Left lung (tissue), 10 donors: ENCODE results near the gene CHD1. TPM values are rescaled to one million over a fixed set of nuclear protein-coding genes. Genes with fewer than 3 reads are reported as not detected.
A peak's percentile ranks its signal among the peaks of the same experiment; 100 is the strongest.

Experiments used
- ATAC-seq: fragments of 200-7000 bp; cut with Tn5 transposase; one replicate; pipeline ENCODE4 v1.9.1; 2020; ENCODE audit warnings: moderate library complexity
- DNase-seq, 4 donors: peaks; one replicate each; pipeline ENCODE4 v3.0.0-alpha.2; 2013 to 2020
- H3K27ac ChIP-seq, 2 donors: fragments of 200-600 bp; sonication (generic) in 1 of 2; one replicate each; pipeline versions ENCODE4 v1.5.0 to v1.8.0; 2020 to 2021
- H3K27me3 ChIP-seq, 2 donors: fragments of 200-600 bp; sonication (generic) in 1 of 2; one replicate each; pipeline versions ENCODE4 v1.5.0 to v1.8.0; 2020 to 2021
- H3K36me3 ChIP-seq, 2 donors: fragments of 200-600 bp; sonication (generic) in 1 of 2; one replicate each; pipeline versions ENCODE4 v1.5.0 to v1.8.0; 2020 to 2021
- H3K4me1 ChIP-seq, 2 donors: fragments of 200-600 bp; one replicate each; pipeline ENCODE4 v1.8.0; 2021
- H3K4me3 ChIP-seq, 2 donors: fragments of 200-600 bp; sonication (generic) in 1 of 2; one replicate each; pipeline versions ENCODE4 v1.5.0 to v1.8.0; 2020 to 2021; ENCODE audit warnings: mild to moderate bottlenecking in 1 of 2
- H3K9me3 ChIP-seq, 2 donors: fragments of 200-600 bp; sonication (generic) in 1 of 2; one replicate each; pipeline versions ENCODE4 v1.5.0 to v1.8.0; 2020 to 2021
- intact Hi-C, 2 donors: fragments of 100-400 bp; cut with DNase I; formaldehyde crosslinking; loops; one replicate each; pipeline versions ENCODE4 v1.11.2 to v1.14.2; 2022
- polyA plus RNA-seq, 6 donors: library from polyadenylated mRNA; unstranded; fragments of 120-200 nt; gene quantifications; one replicate each; pipeline ENCODE4 v1.2.1, GENCODE V29; 2013; ENCODE audit not compliant: insufficient read length in 6 of 6
- total RNA-seq, 2 donors: library from RNA; stranded (reverse); fragmentation: NEBNext Ultra II Directional; extraction: Animal tissue kit (Norgen Biotek cat#: 25700); gene quantifications; one replicate each; pipeline ENCODE4 v1.2.1, GENCODE V29; 2021
- TF ChIP-seq, protein P1 (sequence below), 2 donors: fragments of 200-600 bp; sonication (generic) in 1 of 2; IDR thresholded peaks; one replicate each; pipeline versions ENCODE4 v1.5.0 to v1.8.0; 2021; ENCODE audit warnings: antibody characterized with exemption in 2 of 2
- donor health status: DM: no; HTN: yes; CAD: no.
- donor health status: DM: no; HTN: no; CAD: no.

CHD1 gene
- total and polyA plus RNA-seq, 8 donors, result 26.0 to 76.8 (median 64.0) TPM

- ATAC-seq (no peak), DNase-seq (no peak)
- Histone ChIP-seq H3K4me3 (no peak overlapping the region), H3K27ac (no peak overlapping the region), H3K27me3 (no peaks in the 10 kb centered on the region), H3K9me3 (no peaks in the 10 kb centered on the region), H3K36me3 (peaks cover 0 to 14% of the 10 kb centered on the region in 2 donors), H3K4me1 (peaks cover 0 to 50% of the 10 kb centered on the region in 2 donors)
- TF ChIP-seq, protein P1, sequence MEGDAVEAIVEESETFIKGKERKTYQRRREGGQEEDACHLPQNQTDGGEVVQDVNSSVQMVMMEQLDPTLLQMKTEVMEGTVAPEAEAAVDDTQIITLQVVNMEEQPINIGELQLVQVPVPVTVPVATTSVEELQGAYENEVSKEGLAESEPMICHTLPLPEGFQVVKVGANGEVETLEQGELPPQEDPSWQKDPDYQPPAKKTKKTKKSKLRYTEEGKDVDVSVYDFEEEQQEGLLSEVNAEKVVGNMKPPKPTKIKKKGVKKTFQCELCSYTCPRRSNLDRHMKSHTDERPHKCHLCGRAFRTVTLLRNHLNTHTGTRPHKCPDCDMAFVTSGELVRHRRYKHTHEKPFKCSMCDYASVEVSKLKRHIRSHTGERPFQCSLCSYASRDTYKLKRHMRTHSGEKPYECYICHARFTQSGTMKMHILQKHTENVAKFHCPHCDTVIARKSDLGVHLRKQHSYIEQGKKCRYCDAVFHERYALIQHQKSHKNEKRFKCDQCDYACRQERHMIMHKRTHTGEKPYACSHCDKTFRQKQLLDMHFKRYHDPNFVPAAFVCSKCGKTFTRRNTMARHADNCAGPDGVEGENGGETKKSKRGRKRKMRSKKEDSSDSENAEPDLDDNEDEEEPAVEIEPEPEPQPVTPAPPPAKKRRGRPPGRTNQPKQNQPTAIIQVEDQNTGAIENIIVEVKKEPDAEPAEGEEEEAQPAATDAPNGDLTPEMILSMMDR (IDR thresholded peaks at IDR 0.05), result no peak
- intact Hi-C loops, result loop anchor here in 1 of 2 donors (5.0 kb wide), 1 partner anchor 123 kb away; no protein-coding TSS in a partner anchor
Measured at GRCh38 chr5:98909363-98909762, 19.4 kb downstream of the CHD1 start.

DNA sequence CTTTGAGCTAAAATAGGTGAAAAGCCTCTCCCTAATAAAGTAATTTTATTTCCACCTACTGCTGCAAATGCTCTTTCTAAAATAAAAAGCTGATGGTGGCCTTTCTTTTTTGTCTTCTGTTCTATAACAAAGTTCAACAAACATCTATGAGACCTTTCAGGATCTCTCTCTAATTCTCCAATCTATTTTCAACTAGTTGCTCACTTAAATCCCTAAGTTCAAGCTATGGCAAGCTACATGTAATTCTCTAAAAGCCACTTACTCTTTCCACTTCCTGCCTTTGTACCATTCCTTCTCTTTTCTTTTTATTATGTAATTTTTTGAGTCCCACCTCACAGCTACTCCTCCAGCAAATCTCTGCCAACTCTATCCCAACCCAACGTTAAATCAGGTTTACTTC is 20.9 kb downstream of the CHD1 start:
- no peak for ATAC-seq
- TF ChIP-seq, protein P1 (IDR thresholded peaks at IDR 0.05), result no peak
- Histone ChIP-seq H3K36me3 (peaks cover 0 to 27% of the 10 kb centered on the region in 2 donors), H3K27ac (no peak overlapping the region), H3K27me3 (no peaks in the 10 kb centered on the region), H3K4me3 (no peak overlapping the region), H3K9me3 (no peaks in the 10 kb centered on the region), H3K4me1 (peaks cover 0 to 50% of the 10 kb centered on the region in 2 donors)
- intact Hi-C loops, result loop anchor here in 1 of 2 donors (5.0 kb wide), 1 partner anchor 124 kb away; no protein-coding TSS in a partner anchor
- no peak for DNase-seq

DNA sequence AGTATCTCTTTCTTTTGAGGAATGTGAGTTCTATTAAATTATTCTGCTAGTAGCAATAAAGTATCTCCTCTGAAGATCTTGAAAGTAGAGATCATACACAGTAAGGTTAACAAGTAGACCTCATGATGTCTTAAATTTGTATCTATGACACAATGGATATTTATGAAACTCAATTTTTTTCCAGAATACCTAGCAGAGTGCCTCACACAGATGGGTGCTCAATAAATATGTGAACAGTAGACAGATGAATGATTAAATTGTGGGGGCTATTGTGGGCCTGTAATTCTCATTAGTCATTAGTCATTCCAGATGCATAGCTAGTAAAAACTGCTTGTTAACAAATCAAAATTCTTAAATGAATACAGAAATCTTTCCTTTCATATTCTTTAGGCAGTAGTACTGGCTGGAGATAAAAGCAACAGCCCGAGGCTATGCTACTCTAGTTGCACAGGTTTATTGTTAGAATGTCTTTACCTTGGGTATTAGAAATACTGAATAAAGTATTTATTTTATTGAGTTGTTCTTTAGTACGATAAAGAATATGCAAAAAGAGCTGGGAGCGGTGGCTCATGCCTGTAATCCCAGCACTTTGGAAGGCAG is 22.0 kb downstream of the CHD1 start:
- H3K9me3 ChIP-seq, result no peaks in the 10 kb centered on the region
- H3K36me3 ChIP-seq, result peaks cover 0 to 31% of the 10 kb centered on the region in 2 donors
- H3K27ac ChIP-seq, result no peak overlapping the region
- TF ChIP-seq, protein P1 (IDR thresholded peaks at IDR 0.05), result no peak
- no peaks in the 10 kb centered on the region for H3K27me3 ChIP-seq
- H3K4me3 ChIP-seq, result no peak overlapping the region
- ATAC-seq (no peak), DNase-seq (no peak)
- peaks cover 0 to 41% of the 10 kb centered on the region in 2 donors for H3K4me1 ChIP-seq
- intact Hi-C loops, result loop anchor here in 1 of 2 donors (5.0 kb wide), 1 partner anchor 125 kb away; no protein-coding TSS in a partner anchor

DNA sequence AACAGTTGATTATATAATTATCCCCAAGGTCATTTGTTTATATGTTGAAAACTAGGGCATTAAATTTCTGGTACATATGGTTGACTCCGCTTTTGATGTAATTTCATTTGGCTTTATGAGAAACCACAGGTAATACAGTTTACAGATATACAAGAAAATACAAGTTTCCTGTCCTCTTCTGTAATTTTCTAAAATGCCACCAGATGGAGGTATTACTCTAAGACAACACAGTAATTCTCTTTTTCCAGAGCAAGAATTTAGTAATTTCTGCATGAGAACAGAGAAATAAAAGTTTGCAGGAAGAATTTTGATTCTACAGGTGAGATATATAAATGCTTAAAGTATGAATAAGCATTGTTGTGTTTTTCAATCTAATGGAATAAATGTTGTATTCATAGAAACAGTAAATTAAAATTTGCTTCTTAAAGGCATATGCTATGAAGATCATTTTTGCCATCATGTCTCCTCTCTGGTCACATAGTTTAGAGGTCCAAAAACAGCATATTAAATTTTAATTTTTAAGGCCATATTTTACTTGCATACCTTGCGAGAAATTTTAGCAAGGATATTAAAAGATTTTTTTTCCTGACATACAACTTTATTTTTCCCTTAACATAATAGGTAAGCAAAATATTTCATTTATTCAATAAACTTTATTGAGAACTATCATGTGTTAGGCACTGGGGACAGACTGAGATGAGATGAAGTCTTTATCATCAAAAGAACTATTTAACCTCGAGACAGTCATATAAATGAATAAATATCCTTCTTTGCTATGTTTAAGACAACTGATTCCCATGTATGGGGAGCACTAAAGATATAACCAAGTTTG is 22.7 kb downstream of the CHD1 start:
- intact Hi-C loops, result loop anchor here in 1 of 2 donors (5.0 kb wide), 1 partner anchor 126 kb away; no protein-coding TSS in a partner anchor
- TF ChIP-seq, protein P1 (IDR thresholded peaks at IDR 0.05), result peak; percentile 66 to 70
- H3K9me3 ChIP-seq, result no peaks in the 10 kb centered on the region
- ATAC-seq, result peak; percentile 74
- DNase-seq, result peak in 1 of 4 donors; percentile 46
- peaks cover 0 to 38% of the 10 kb centered on the region in 2 donors for H3K36me3 ChIP-seq
- H3K4me1 ChIP-seq, result peaks cover 0 to 33% of the 10 kb centered on the region in 2 donors
- no peak overlapping the region for H3K4me3 ChIP-seq
- H3K27me3 ChIP-seq, result no peaks in the 10 kb centered on the region
- H3K27ac ChIP-seq, result no peak overlapping the region

DNA sequence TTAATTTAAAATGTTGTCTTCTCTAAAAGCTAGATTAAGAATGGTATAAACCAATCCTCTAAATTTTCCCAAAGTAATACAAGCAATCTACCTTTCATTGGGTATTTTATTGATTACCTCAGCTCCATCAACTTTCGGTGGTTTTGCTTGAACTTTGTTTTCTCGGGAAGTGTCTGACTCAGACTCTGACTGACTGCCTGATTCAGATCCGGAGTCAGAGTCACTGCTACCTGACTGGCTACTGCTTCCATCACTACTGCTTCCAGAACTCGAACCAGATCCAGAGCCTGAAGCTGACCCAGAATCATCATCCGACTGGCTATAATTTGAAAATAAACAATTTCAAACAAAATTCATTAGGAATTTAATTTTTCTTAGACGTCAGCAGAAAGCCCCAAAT is 24.0 kb downstream of the CHD1 start:
- no peaks in the 10 kb centered on the region for H3K9me3 ChIP-seq
- H3K27ac ChIP-seq, result no peak overlapping the region
- H3K27me3 ChIP-seq, result no peaks in the 10 kb centered on the region
- intact Hi-C loops, result loop anchor here in 1 of 2 donors (5.0 kb wide), 1 partner anchor 128 kb away; no protein-coding TSS in a partner anchor
- H3K4me1 ChIP-seq, result peaks cover 0 to 25% of the 10 kb centered on the region in 2 donors
- TF ChIP-seq, protein P1 (IDR thresholded peaks at IDR 0.05), result no peak
- no peak overlapping the region for H3K4me3 ChIP-seq
- no peak for DNase-seq
- ATAC-seq, result no peak
- H3K36me3 ChIP-seq, result peaks cover 0 to 51% of the 10 kb centered on the region in 2 donors
